Thymus (tissue), 11 donors: Measurements from ENCODE around the gene THAP10. TPM values are rescaled to one million over a fixed set of nuclear protein-coding genes. Genes with fewer than 3 reads are reported as not detected.
"Not testable (repeated sequence)": the region's sequence is repeated elsewhere in the genome, so short reads cannot be mapped to it uniquely, and the experiment has no call there.

ENCODE experiments used
- DNase-seq, 9 donors: peaks; one replicate each; pipeline ENCODE4 v3.0.0-alpha.2; 2013; ENCODE audit warnings: low spot score in 9 of 9, low read depth in 6 of 9, missing footprints in 1 of 9
- H3K27ac ChIP-seq, 2 donors: one replicate each; pipeline ENCODE4 v1.5.1; 2013; ENCODE audit warnings: control low read depth in 1 of 2, low read depth in 1 of 2, low read length in 1 of 2, mild to moderate bottlenecking in 1 of 2, moderate library complexity in 1 of 2
- H3K27me3 ChIP-seq, 2 donors: one replicate each; pipeline ENCODE4 v1.5.1; 2013; ENCODE audit warnings: low read length in 1 of 2; ENCODE audit not compliant: control insufficient read depth in 2 of 2, insufficient read depth in 1 of 2
- H3K36me3 ChIP-seq, 2 donors: one replicate each; pipeline ENCODE4 v1.5.1; 2013; ENCODE audit warnings: low read length in 1 of 2, mild to moderate bottlenecking in 1 of 2, moderate library complexity in 1 of 2; ENCODE audit not compliant: control insufficient read depth in 2 of 2, insufficient read depth in 2 of 2
- H3K4me1 ChIP-seq, 2 donors: one replicate each; pipeline ENCODE4 v1.5.1; 2013; ENCODE audit warnings: low read length in 2 of 2; ENCODE audit not compliant: control insufficient read depth in 2 of 2, insufficient read depth in 2 of 2
- H3K4me3 ChIP-seq, 2 donors: one replicate each; pipeline ENCODE4 v1.5.1; 2013; ENCODE audit warnings: low read length in 2 of 2, control low read depth in 1 of 2, mild to moderate bottlenecking in 1 of 2
- H3K9me3 ChIP-seq, 2 donors: one replicate each; pipeline ENCODE4 v1.5.1; 2013; ENCODE audit warnings: low read length in 1 of 2, mild to moderate bottlenecking in 1 of 2; ENCODE audit not compliant: control insufficient read depth in 2 of 2, insufficient read depth in 1 of 2
- WGBS: extraction: QIAGEN DNeasy Blood & Tissue Kit; methylation state at CpG from one replicate; pipeline ENCODE4 v1.1.7; 2013; 5-methylcytosine and 5-hydroxymethylcytosine counted together
- polyA plus RNA-seq: library from polyadenylated mRNA; stranded (reverse); fragments of 200-250 nt; gene quantifications from one replicate; pipeline ENCODE4 v1.2.3, GENCODE V29; 2013
- total RNA-seq: library from RNA; stranded (reverse); fragments of 120-200 nt; gene quantifications from one replicate; pipeline ENCODE4 v1.2.4, GENCODE V29; 2013
- donor health status: healthy.

The THAP10 gene
- total and polyA plus RNA-seq, 2 donors: 0.52 to 1.6 TPM

- peak overlapping the region; percentile 45 to 53 for H3K4me3 ChIP-seq
- WGBS: 9% methylated on average over 10 of the region's 10 CpGs
- DNase-seq: no peak
- no peaks in the 10 kb centered on the region for H3K9me3 ChIP-seq
- H3K27ac ChIP-seq: no peak overlapping the region
- peaks cover 7 to 10% of the 10 kb centered on the region in 2 donors for H3K4me1 ChIP-seq
- H3K36me3 ChIP-seq: no peaks in the 10 kb centered on the region
- H3K27me3 ChIP-seq: peaks cover 13 to 32% of the 10 kb centered on the region in 2 donors
These were observed 803 bp upstream of the THAP10 start for GRCh38 chr15:70892912-70893560.

GRCh38 chr15:70882361-70882760 is 9.9 kb downstream of the THAP10 start:
- Histone ChIP-seq H3K4me1 (no peaks in the 10 kb centered on the region), H3K9me3 (no peaks in the 10 kb centered on the region), H3K27ac (no peak overlapping the region), H3K27me3 (no peaks in the 10 kb centered on the region), H3K4me3 (no peak overlapping the region), H3K36me3 (no peaks in the 10 kb centered on the region)
- WGBS: 53% methylated on average over 2 of the region's 2 CpGs
- peak in 1 of 9 donors; percentile 17 for DNase-seq

DNA sequence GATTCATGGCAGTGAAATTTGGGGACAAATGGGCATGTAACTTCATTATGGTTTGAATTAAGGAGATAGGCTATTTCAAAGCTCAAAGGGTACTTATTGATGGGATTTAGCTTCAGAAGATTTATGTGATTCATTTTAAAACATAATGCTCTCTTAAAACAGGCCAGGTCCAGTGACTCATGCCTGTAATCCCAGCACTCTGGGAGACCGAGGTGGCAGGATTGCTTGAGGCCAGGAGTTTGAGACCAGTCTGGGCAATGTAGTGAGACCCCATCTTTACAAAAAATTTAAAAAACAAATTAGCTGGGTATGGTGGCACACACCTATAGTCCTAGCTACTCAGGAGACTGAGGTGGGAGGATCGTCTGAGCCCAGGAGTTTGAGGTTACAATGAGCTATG is 11.5 kb downstream of the THAP10 start:
- no peak for DNase-seq
- Histone ChIP-seq H3K27me3 (no peaks in the 10 kb centered on the region), H3K27ac (no peak overlapping the region), H3K9me3 (no peaks in the 10 kb centered on the region), H3K36me3 (no peaks in the 10 kb centered on the region), H3K4me3 (no peak overlapping the region), H3K4me1 (no peaks in the 10 kb centered on the region)
- 97% methylated on average over 2 of the region's 2 CpGs for WGBS

DNA sequence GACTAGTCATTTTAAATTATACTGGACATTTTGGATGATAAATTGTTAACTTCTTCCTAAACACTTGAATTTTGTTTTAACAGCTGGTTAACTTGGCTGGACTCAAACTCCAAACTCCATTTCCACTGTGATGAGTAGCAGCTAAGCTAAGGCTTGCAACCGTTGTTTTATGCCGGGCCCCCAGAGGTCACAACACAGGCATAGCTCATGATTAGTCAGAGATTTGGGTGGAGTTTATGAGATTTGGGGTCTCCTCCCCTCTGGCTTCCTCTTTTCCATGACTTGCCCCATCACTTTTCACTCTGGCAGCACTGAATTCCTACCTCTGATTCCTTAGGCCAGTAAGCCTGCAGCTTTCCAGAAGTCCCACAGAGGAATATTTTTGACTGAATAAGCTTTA is 12.8 kb downstream of the THAP10 start:
- no peak overlapping the region for H3K4me3 ChIP-seq
- no peaks in the 10 kb centered on the region for H3K9me3 ChIP-seq
- no peaks in the 10 kb centered on the region for H3K4me1 ChIP-seq
- H3K27me3 ChIP-seq: no peaks in the 10 kb centered on the region
- no peak for DNase-seq
- no peak overlapping the region for H3K27ac ChIP-seq
- no peaks in the 10 kb centered on the region for H3K36me3 ChIP-seq
- 86% methylated on average over 2 of the region's 2 CpGs for WGBS

DNA sequence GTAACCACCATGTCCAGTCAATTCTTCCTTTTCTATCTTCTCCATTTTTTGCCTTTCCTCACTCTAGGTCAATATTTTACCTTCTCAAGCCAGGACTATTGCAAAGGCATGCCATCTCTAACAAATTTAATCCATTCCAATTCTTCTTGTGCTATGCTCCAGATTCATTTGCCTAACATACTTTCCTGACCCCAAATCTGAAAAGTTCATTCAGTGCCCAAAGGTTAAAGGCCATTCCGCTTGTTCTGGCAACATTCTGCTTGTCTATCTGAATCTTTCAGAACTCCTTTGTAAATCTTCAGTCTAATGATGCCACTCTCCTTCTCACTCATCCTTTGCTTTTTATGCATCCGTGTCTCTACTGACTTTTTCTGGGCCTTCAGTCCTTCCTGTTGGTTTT is 15.6 kb downstream of the THAP10 start:
- Histone ChIP-seq H3K27ac (no peak overlapping the region), H3K4me3 (no peak overlapping the region), H3K27me3 (no peaks in the 10 kb centered on the region), H3K36me3 (no peaks in the 10 kb centered on the region), H3K4me1 (no peaks in the 10 kb centered on the region), H3K9me3 (no peaks in the 10 kb centered on the region)
- no peak for DNase-seq
- 88% methylated on average over 2 of the region's 2 CpGs for WGBS

- Histone ChIP-seq H3K27ac (no peak overlapping the region), H3K4me1 (no peaks in the 10 kb centered on the region), H3K36me3 (no peaks in the 10 kb centered on the region), H3K27me3 (no peaks in the 10 kb centered on the region), H3K9me3 (no peaks in the 10 kb centered on the region), H3K4me3 (no peak overlapping the region)
- DNase-seq: no peak
- WGBS: 79% methylated on average over 3 of the region's 3 CpGs
These were observed 16.2 kb downstream of the THAP10 start for GRCh38 chr15:70876011-70876410.

DNA sequence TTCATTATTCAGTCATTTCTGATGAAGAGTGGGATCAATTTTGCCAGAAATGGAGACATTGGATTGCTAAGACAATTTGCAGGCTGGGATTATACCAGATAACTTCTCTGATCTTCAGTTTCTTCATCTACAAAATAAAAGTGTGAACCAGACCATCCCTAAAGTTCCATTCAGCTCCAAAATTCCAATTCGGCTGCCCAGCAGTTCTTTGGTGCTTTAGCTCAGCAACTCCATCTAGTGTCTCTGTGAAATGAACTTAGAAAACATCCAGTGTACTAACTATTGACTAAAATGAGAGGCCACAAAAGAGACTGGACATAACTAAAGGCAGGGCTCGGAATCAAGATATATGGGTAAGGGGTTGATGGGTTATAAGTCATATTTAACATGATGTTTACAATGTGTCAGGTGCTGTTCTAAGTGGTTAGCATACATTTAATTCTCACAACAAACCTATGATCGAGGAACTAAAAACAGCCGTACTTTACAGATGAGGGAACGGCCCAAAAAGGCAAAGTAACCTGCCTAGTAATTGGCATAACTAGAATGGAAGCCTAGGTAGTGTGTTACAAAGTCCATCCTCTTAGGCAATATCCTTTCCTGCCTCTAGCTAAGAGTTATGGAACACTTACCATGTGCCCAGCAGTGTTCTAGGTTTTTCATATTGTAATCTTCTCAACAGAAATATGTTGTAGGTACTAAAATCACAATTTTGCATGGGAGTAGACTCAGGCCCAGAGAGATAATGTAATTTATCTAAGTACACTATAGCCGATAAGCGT is 17.0 kb downstream of the THAP10 start:
- 85% methylated on average over 7 of the region's 7 CpGs for WGBS
- no peaks in the 10 kb centered on the region for H3K4me1 ChIP-seq
- no peaks in the 10 kb centered on the region for H3K36me3 ChIP-seq
- no peak overlapping the region for H3K27ac ChIP-seq
- no peaks in the 10 kb centered on the region for H3K9me3 ChIP-seq
- H3K27me3 ChIP-seq: no peaks in the 10 kb centered on the region
- H3K4me3 ChIP-seq: no peak overlapping the region
- DNase-seq: no peak

DNA sequence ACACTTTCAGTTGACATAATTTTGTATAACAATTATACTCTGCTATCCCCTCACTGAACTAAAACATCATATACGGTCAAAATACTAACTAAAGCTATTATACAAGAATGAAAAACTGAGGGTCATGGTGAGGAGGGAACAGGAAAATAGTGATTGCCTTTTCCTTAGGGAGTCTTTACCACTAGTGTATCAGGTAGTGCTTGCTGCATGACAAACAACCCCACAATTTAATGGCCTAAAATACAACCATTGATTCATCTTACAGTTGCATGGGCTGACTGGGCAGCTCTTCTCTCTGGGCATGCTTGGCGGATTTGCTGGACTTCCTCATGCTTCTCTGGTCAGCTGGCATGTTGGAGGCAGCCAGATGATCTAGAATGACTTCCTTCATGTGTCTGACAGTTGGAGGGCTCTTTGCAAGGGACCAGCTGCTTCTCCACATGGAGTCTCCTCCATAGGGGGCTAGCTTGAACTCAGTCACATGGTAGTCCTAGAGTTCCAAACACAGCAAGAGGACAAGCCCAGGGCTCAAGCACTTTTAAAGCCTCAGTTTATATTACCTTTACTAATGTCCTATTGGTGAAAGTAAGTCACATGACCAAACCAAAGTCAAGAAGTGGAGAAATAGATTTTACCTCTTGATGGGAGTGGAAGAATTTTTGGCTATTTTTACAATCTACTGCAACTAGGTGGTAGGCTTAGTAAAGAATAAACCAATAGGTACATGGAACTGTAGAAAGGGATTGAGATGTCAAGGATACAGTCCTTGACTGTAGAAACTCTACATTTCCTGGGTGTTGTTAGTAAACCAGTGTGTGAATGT is 18.8 kb downstream of the THAP10 start:
- DNase-seq: no peak
- Histone ChIP-seq H3K4me1 (no peaks in the 10 kb centered on the region), H3K27ac (no peak overlapping the region), H3K4me3 (no peak overlapping the region), H3K9me3 (no peaks in the 10 kb centered on the region), H3K36me3 (no peaks in the 10 kb centered on the region), H3K27me3 (no peaks in the 10 kb centered on the region)
- 95% methylated on average over 2 of the region's 2 CpGs for WGBS

DNA sequence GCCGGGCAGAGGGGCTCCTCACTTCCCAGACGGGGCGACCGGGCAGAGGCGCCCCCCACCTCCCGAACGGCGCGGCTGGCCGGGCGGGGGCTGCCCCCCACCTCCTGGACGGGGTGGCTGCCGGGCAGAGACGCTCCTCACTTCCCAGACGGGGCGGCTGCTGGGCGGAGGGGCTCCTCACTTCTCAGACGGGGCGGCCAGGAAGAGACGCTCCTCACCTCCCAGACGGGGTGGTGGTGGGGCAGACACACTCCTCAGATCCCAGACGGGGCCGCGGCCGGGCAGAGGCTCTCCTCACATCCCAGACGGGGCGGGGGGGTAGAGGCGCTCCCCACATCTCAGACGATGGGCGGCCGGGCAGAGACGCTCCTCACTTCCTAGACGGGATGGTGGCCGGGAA is 20.7 kb downstream of the THAP10 start:
- H3K4me1 ChIP-seq, DNase-seq, H3K27ac ChIP-seq, H3K4me3 ChIP-seq, H3K27me3 ChIP-seq, H3K9me3 ChIP-seq, H3K36me3 ChIP-seq: not testable (repeated sequence)
- WGBS: 96% methylated on average over 34 of the region's 34 CpGs
